ENCODE measurements around the gene ATG5.
A peak's percentile ranks its signal among the peaks of the same experiment; 100 is the strongest.

Gene ATG5

GRCh38 chr6:106258726-106259125 is 66.8 kb downstream of the ATG5 start:
- no peak for DNase-seq (ENCODE audit: low read depth)
- H3K4me3 ChIP-seq (replicated peaks; ENCODE audit: low read depth, low read length): no peak overlapping the region
- no peak for TF ChIP-seq CTCF (IDR thresholded peaks at IDR 0.05; ENCODE audit: low read length, missing control alignments)

- no peak for DNase-seq (ENCODE audit: low read depth)
- no peak for TF ChIP-seq CTCF (IDR thresholded peaks at IDR 0.05; ENCODE audit: low read length, missing control alignments)
- no peak overlapping the region for H3K4me3 ChIP-seq (replicated peaks; ENCODE audit: low read depth, low read length)
Observed at GRCh38 chr6:106257195-106257594, 68.4 kb downstream of the ATG5 start.

- no peak for DNase-seq (ENCODE audit: low read depth)
Observed at GRCh38 chr6:106256201-106256968, 69.2 kb downstream of the ATG5 start.

GRCh38 chr6:106255306-106255705 is 70.3 kb downstream of the ATG5 start:
- no peak for DNase-seq (ENCODE audit: low read depth)
- no peak overlapping the region for H3K4me3 ChIP-seq (replicated peaks; ENCODE audit: low read depth, low read length)
- no peak for TF ChIP-seq CTCF (IDR thresholded peaks at IDR 0.05; ENCODE audit: low read length, missing control alignments)

More at GRCh38 chr6:106256201-106256968, 69.2 kb downstream of the ATG5 start:
- no peak for TF ChIP-seq CTCF (IDR thresholded peaks at IDR 0.05; ENCODE audit: low read length, missing control alignments)
- H3K4me3 ChIP-seq (replicated peaks; ENCODE audit: low read depth, low read length): no peak overlapping the region

GRCh38 chr6:106254636-106255035 is 70.9 kb downstream of the ATG5 start:
- TF ChIP-seq CTCF (IDR thresholded peaks at IDR 0.05; ENCODE audit: low read length, missing control alignments): no peak
- DNase-seq (ENCODE audit: low read depth): peak; percentile 74
- no peak overlapping the region for H3K4me3 ChIP-seq (replicated peaks; ENCODE audit: low read depth, low read length)

- TF ChIP-seq CTCF (IDR thresholded peaks at IDR 0.05; ENCODE audit: low read length, missing control alignments): no peak
- DNase-seq (ENCODE audit: low read depth): no peak
Observed at GRCh38 chr6:106253731-106254130, 71.8 kb downstream of the ATG5 start.

GRCh38 chr6:106253172-106253571 is 72.4 kb downstream of the ATG5 start:
- no peak overlapping the region for H3K4me3 ChIP-seq (replicated peaks; ENCODE audit: low read depth, low read length)
- no peak for TF ChIP-seq CTCF (IDR thresholded peaks at IDR 0.05; ENCODE audit: low read length, missing control alignments)
- peak; percentile 57 for DNase-seq (ENCODE audit: low read depth)

More at GRCh38 chr6:106253731-106254130, 71.8 kb downstream of the ATG5 start:
- H3K4me3 ChIP-seq (replicated peaks; ENCODE audit: low read depth, low read length): no peak overlapping the region

Measured in fibroblast of pulmonary artery (primary cell).